HG02981 (cell line): ENCODE data around the gene BACH2.
"Not testable (repeated sequence)": the region's sequence is repeated elsewhere in the genome, so short reads cannot be mapped to it uniquely, and the experiment has no call there.

Experiments
- ATAC-seq: cut with Tn5 transposase; IDR thresholded peaks from one replicate; pipeline ENCODE4 v1.9.1; 2021; ENCODE audit warnings: mild to moderate bottlenecking, moderate library complexity; ENCODE audit not compliant: unreplicated experiment

The BACH2 gene

DNA sequence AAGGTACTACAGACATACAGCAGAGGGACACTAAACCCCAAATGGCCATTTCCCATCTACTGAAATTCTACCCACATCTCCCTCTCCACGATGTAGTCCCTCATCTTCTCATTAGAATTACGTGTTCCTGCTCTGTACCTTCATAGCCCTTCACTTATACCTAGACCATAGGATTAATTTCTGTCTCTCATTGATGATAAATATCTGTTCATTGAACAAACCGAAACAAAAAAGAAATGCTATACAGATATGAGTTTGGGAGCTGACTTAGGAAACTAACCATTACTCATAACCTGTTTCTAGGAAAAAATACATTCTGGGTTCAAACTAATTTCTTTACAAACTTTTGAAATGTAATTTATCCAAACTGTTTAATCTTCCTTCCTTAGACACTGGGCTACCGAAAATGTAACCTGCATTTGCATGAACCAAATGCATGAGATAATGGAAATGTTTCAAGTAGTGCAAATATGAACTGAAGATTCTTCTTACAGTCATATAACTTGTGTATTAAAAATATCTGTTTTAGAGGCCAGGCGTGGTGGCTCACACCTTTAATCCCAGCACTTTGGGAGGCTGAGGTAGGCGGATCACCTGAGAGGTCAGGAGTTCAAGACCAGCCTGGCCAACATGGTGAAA is 317.0 kb downstream of the BACH2 start:
- ATAC-seq: no peak

DNA sequence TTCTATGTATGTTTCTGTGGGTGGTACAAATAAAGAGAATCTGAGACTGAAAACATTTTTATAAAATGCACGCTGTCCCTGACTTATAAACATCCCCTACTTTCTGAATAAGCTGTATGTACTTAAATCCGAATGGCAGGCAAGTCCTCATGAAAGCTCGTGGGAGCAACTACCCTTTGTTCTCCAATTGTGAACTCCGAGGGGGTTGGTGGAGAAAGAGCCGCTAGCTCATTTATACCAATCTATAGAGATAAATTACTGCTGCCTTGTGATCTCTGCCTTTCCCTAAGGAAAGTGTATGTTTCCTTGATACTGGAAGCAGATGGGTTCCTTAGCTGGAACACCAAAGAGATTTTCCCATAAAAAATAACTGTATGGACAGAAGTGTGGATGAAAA is 317.9 kb downstream of the BACH2 start:
- no peak for ATAC-seq

DNA sequence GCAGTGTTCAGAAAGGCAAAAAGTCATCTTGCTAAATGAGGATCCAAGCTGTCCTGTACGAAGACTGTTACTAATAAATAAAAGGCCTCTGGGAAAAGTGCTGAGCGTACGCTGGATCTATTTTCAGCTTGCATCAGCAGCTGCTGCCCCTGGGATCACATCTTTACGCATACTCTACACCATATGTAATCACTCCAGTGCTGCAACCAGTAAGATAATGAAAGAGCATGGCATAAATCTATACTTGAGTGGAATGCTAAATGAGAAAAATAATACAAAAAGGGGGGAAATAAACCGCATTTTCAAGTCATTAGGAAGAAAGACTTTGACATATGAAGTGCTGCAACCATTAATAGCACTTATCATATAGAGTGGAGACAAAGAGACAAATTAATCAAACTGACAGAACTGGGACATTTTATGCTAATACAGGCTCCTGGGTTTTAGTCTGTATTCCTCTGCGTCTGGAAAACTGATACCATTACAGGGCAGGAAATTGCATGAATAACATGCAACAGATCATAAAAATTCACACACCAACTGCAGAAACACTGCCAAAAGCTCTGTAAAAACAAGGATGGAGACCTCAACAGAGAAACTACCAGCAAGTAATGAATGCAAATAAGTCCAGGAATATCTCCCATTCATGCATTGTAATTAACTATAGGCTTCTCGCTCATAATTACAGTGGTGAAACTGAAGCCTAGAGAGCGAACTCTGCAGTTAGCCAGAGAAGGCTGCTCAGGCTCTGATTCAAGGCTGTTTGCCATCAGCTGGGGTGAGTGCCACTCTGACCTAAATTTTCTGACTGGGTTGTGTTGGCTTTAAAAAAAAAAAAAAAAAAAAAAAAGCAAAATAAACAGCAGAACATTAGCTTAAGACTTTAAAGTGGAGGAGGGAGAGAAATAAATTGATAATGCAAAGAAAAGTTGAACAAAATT is 318.6 kb downstream of the BACH2 start:
- ATAC-seq: no peak

DNA sequence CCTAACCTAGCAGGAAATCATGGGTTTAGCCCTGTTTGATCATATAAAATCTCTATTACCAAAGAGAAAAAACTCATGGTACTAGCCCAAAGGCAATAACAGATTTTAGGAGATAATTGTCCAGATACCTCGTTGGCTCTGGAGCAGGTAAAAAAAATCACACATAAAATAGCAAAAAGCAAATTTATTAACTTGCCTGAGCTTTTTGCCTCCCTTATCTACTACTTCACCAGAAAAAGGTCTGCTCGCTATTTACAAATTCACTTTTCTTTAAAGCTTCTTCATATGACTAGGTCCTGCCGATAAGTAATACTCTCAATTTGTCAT is 320.0 kb downstream of the BACH2 start:
- no peak for ATAC-seq

DNA sequence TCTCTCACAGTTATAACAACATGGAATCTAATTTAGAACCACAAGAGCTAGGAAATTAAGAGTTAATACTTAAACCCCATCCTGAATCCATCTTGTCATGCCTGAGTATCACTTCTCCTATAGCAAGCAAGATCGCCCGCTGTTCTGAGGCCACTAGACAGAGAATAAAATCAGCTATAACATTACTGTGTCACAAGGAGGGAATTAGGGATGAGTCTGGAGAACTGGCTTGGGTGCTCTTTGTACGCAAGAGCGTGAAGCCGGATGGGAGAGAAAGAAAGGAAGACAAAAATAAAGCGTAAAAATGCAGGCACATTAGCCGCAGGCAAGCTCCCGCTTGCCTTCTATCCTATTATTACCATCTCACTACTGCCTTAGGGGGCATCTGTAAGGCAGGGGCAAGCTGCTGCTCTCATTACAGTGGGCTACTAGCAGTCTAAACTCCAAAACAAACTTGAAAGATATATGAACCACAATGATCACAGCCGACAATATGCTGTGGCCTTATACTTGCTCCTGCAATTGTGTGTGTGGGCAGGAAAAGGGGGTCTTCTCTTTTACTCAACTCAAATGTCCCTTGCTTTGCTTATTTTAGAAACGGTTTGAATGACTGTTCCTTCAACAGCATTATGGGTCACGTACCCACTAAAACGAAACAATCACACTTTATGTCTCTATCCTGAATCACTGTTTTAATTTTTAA is 320.5 kb downstream of the BACH2 start:
- no peak for ATAC-seq

DNA sequence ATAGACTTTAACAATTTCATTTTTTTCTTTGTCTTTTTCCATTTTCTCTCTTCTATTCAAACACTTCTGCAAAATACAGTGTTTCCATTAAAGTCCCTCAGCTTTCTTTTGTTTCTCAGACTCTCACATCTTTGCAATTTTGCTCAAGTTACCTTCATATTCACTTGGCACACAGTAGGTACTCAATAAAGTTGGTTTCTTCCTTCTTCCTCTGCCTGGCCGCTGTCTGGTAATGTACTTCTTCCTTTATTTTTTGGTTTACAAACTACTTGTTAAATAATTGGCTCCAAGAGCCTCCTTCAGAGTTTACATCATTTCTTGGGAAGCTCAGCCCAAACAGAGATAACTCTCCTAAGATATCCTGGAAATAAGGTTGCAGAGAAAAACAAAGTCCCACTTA is 321.3 kb downstream of the BACH2 start:
- no peak for ATAC-seq

DNA sequence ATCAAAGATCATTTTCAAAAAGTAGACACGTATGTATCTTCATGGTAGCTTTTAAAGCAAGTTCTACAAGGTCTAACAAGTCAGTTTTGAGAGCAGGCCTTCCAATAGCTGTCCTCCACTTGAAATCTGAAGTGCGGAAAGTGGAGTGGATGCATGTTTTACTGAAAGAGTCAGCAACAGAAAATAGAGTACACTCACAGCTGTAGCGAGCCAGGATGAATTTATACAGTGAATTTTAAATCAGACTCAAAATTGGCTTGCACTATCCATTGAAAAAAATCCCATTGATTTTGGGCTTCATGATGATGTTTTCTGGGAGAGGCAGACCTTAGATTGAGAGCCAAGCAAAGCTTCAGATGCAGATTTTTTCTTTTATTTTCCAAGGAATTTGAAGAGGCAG is 321.8 kb downstream of the BACH2 start:
- ATAC-seq: no peak

DNA sequence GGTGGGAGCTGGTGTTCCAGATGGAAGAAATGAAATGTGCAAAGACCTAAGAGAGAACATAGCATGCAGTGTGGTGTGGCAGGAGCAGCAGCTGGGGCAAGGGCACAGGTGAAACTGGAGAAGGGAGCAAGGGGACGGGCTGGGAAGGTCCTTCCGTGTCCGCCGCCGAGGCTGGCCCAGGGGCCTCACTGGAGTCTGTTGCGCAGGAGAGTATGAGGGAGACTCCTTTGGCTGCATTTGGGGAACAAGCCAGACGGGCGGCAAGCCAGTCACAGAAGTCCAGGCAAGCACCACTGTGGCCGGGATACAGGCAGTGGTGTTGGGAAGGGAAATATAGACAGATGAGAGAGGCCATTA is 324.6 kb downstream of the BACH2 start:
- ATAC-seq: no peak

DNA sequence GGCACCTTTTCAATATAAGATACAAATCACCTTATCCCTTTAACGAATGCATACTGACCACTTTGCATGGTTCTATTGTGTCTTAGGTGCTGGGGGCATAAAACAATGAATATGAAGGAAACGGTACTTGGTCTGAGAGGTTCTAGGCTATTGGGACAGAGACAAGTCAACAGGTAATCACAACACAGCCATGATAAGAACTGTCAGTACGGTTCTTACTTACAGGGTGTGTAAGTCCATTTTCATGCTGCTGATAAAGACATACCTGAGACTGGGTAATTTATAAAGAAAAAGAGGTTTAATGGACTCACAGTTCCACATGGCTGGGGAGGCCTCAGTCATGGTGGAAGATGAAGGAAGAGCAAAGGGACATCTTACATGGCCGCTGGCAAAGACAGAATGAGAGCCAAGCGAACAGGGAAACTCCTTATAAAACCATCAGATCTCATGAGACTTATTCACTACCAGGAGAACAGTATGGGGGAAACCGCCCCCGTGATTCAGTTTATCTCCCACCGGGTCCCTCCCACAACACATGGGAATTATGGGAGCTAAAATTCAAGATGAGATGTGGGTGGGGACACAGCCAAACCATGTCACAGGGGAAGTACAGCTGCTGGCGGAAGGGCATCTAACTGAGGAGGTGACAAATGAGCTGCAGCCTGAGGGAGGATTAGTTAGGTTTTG is 325.2 kb downstream of the BACH2 start:
- not testable (repeated sequence) for ATAC-seq

DNA sequence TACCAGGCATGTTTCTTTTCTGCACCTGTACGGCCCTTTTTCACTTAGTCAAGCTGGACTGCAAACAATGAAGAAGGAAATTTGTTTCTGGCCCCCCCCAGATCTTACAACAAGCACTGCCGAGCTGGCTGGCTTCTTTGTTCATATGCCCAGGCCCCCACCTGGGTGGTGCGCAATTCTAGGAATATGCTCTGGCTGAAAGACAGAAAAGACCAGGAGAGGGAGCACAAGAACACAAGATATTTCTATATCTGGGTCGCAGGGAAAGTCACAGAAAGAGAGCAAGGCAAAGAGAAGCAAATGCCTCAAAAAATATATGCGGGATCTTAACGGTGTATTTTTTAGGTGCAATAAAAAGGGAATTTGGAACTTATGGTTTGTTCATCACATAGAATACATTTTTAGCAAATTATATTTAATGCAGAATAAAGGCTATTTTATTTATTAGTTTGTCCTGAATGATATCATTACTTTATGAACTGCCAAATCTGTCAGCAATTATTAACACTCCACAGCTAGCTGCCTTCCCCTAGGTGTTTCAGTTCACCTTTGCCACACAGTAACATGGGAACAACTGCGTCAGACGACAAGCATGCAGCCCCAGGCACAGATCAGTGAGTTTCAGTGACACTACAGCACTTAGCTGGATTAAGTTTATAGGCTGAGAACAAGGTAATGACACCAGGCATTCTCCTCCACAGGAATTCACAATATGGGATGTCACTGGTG is 325.9 kb downstream of the BACH2 start:
- no peak for ATAC-seq

DNA sequence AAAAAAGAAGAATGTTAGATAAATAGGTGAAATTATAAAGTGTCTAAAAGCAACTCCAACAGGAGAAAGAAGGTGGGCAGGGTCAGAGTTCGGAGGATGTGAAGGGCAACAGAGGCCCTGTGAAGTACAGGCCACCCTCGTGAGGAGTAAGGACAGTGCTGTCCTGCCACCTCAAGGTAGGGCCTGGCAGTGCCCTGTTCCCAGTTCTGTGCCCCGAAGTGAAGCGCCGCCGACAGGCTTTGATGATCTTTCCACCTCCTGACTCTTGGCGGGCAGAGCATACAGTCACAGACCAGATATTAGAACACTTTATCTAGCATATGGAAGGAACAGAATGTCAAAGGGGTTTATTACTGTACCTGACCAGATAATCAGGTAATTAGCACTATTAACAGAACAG is 326.6 kb downstream of the BACH2 start:
- ATAC-seq: no peak

DNA sequence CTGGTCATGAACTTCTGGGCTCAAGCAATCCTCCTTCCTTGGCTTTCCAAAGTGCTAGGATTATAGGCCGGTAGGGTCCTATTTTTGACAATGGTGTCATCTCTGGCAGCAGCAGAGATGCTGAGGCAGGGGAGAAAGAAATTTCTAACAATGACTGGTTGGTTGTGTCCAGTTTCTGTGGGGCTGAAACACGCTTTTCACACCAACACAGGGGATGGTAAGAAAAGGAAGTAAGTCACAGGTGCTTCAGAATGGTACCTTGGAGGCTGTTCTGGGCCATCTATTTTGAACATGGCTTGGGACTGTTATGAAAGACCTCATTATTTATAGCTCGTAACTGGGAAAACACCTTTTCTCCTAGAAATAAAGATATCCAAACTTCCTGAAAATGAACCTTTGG is 329.7 kb downstream of the BACH2 start:
- ATAC-seq: no peak

DNA sequence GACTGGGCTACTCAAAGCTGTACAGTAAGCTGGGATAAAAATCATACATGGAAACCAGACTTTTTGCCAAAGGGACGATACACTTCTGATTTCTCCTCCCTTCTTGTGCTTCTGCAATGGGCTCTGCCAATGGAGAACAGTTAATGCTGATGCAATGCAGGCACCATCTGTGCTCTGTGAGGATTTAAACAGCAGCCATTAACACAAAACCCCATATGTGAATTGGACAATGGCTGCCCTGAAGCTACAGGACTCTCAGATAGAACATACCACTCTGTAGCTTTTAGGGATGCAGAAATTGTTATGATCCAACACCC is 330.5 kb downstream of the BACH2 start:
- no peak for ATAC-seq

DNA sequence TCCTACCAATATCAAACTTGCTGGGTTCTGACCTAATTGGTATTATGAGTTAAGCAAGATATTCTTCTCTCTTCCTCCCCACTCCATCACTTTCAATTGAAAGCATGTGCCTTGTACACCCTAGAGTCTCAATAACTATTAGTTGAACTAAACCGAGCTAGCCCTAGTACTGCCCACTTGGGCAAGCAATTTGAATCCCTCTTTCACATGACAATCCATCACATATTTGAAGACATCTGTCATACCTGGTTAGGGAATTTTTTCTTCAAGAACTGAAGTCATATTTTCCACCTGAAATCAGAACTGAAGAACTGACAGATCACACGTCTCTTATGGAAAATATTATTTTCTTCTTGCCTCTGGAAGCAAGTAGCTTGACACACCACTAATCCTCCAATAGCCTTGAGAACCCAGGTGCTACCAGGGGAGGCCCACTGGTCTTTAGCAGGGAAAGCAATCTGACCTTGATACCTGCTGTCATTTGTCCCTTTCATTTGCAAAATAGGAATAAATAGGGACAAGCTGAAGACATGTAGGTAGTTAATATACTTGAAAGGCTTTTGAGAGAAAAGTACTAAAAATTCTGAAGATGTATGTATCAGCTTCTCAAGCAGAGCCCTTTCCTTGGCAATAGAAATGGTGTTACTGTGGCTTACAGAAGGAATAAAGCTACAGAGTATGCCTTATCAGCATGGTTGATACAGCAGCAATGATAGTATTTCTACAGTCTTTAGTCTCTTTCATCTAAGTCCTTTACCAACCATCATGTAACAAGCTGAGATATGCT is 331.0 kb downstream of the BACH2 start:
- ATAC-seq: no peak

DNA sequence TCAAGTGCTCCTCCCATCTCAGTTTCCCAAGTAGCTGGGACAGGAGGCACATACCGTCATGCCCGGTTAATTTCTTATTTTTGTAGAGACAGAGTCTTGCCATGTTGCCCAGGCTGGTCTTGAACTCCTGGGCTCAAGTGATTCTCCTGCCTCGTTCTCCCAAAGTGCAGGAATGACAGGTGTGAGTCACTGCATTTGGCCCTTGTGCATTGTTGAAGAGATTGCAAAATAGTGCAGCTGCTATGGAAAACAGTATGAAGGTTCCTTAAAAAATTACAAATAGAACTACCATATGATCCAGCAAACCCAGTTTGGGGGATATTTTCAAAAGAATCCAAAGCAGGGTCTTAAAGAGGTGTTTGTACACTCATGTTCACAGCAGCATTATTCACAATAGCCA is 333.3 kb downstream of the BACH2 start:
- ATAC-seq: no peak

DNA sequence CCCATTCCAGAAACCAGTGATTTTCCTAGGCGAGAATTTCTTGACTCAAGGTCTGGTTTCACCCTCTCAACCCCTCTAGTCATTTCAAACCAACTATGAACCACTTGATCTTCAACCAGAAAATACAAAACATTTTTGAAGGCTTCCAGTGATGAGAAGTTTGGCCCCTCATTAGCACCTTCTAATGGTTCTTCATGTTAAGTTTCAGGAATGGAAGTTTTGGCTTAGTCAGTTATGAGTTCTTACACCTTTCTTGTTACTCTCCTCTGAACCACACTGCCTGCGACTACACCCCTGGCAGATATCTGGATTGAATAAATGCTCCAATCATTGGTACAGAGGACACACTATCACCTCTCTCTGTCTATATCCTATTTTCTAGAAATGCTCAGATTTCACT is 335.2 kb downstream of the BACH2 start:
- ATAC-seq: no peak

DNA sequence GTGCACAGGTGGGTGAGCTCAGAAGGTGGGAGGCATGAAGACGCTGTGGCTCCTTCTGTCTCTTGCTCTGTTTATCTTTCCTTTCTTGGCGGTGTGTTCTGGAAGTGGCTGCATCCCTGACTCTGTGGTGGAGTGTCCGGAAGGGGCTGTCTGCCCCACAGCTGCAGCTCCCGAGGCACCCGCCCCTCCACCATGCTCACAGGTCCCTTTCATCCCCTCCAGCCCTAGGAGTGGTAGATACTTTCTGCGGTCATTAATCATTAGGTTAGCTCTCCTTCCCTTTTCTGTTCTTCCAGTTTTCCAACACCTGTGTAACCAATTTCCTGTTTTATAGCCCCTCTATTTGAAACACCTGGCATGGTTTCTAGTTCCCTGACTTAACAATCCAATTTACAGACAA is 336.8 kb downstream of the BACH2 start:
- ATAC-seq: no peak

DNA sequence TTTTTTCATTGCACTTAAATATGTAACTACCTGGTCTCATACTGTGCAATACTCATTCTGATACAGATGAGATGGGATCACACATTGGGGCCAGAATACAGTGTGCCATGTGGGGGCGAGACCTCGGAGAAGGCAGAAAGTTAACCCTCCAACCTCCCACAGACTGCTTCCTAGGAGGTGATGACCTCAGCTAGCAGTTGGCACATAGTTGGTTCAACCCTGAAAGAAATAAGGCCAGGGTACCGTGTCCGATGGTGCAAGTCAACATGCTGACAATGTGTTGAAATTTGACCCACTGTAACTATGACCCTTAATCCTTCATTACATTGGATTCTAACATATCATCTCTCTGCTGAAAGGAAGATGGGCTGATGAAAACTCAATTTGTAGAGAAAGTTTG is 340.5 kb downstream of the BACH2 start:
- no peak for ATAC-seq

DNA sequence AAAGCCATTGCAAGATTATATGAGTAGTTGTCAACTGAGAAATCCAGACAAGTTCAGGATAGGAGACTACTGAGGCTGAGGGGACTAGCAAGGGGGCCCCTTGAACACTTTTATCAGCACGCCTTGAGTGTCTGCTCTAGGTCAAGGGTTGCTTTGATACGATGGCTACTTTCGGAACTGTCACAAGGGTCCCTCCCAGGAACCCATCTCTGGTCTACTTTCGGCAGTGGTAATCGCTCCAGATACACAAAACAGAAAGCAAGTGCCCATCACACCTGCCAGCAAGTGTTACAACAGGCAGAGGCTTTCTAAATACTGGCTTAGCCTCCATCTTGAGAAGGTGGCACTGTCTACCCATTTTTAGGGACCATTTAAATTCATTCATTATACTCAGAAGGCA is 341.3 kb downstream of the BACH2 start:
- ATAC-seq: no peak

DNA sequence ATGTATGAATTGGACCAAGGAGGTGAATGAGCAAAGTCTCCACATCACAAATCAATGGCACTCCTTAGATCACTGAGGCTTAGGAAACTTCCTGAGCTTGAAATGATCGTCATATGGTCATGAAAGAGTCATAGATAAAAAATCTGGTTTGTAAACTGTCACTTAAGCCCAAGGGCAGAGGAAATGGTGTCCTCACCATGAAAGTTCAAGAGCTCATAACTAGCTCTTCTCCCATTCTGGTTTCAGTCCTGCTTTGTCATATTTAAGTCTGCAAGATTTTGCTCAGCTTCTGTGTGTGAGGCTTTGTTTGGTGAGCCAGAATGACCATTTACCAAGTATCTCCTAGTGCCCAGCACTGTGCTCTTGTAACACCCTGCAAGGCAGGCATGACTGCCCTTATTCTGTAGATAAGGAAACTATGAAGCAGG is 341.9 kb downstream of the BACH2 start:
- ATAC-seq: no peak
